ENCODE data around the gene KLHL29. TPM values are rescaled to one million over a fixed set of nuclear protein-coding genes. Genes with fewer than 3 reads are reported as not detected.

Gene KLHL29
- total RNA-seq, 4 donors from 2014 or later: 7.6 to 15.3 (median 8.4) TPM

DNA sequence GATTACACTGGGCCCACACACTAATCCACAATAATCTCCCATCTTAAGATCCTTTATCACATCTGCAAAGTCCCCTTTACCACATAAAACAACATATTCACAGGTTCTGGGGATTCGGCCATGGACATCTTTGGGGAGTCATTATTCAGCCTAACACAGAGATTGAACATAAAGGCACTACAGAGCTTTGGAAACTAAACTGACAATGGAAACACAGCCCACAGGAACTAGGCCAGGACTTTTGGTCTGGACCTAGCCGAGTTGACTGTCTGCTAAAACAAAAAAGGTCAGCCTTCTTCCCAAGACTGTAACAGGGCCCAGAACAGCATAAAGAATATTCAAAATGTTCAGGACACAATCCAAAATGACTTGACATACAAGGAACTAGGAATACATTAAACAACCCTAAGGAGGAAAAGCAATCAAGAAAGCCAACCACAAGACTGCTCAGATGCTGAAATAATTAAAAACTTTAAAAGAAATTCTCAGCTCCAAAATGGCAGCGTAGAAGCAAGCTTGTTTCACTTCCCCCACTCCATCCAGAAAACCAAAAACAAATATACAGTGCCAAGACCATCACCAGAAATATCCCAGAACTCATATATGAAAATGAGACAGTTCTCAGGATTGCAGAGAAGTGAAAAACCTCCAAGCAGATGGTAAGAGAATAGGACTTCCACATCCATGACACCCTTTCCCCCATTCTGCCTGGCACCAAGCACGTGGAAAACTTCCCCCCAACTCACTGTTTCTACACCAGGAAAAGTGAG, 334.1 kb downstream of the KLHL29 start:
- TF ChIP-seq, protein P1, sequence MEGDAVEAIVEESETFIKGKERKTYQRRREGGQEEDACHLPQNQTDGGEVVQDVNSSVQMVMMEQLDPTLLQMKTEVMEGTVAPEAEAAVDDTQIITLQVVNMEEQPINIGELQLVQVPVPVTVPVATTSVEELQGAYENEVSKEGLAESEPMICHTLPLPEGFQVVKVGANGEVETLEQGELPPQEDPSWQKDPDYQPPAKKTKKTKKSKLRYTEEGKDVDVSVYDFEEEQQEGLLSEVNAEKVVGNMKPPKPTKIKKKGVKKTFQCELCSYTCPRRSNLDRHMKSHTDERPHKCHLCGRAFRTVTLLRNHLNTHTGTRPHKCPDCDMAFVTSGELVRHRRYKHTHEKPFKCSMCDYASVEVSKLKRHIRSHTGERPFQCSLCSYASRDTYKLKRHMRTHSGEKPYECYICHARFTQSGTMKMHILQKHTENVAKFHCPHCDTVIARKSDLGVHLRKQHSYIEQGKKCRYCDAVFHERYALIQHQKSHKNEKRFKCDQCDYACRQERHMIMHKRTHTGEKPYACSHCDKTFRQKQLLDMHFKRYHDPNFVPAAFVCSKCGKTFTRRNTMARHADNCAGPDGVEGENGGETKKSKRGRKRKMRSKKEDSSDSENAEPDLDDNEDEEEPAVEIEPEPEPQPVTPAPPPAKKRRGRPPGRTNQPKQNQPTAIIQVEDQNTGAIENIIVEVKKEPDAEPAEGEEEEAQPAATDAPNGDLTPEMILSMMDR (IDR thresholded peaks at IDR 0.05; ENCODE audit: low read depth): no peak

DNA sequence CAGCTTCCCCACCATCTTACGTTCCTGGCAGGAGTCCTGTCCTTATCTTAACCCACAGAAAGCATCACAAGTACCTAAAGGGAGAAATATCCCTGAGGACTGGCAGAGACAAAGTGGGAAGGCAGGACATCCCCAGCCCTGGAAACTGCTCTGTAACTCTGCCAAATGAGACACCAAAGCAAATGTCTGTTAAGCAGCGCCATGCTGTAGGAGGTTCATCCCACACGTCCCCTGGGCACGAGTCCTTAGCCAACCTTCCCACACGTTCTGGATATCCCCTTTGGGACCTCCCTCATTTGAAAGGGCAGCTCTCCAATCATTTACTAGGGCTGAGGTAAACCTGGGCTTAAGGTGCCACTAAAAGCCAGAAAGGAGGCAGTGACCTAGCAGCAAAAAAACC, 334.7 kb downstream of the KLHL29 start:
- TF ChIP-seq, protein P1 (IDR thresholded peaks at IDR 0.05; ENCODE audit: low read depth): no peak

DNA sequence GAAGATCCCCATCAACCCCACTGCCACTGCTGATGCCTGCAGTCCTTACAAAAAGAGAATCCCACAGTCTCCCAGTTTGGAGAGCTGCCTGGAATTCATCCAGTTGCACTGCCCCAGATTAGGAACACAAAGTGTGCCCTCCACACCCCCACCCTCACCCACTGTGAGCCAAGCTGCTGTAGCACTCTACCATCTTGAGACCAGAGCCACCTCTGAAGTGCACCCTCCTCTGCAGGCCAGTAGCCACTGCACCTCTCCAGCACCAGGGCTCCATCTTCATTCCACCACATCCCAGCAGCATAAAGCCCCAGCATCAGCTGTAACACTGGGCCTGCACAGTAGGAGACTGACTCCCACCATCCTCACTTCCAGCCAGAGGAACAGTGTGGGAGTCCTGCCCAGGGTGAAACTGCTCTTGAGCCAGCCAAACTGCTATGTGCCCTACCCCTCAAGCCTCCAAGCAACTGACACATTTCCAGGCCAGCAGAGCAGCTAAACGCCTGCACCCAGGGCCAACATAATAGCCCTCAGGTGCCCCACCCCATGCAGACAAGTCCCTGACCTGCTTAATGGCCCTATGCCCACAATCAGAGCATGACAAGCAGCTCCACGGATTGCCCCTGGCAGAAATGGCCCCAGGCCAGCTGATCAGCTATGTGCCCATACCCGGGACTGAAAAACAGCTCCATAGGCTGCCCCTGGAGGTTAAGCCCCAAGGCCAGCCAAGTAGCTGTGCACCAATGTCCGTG, 335.9 kb downstream of the KLHL29 start:
- TF ChIP-seq, protein P1 (IDR thresholded peaks at IDR 0.05; ENCODE audit: low read depth): no peak

DNA sequence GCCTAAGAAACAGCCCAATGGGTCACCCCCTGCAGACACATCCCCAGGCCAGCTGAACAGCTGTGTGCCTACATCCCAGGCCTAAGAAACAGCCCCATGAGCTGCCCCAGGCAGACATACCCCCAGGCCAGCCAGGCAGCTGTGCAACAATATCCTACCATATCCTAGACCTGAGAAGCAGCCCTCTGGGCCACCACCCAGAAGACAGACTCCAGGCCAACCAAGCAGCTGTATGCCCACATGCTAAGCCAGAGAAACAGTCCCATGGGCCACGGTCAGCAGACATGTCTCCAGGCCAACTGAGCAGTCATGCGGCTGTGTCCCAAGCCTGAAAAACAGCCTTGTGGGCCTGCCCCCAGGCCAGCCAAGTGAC, 336.5 kb downstream of the KLHL29 start:
- TF ChIP-seq, protein P1 (IDR thresholded peaks at IDR 0.05; ENCODE audit: low read depth): no peak

DNA sequence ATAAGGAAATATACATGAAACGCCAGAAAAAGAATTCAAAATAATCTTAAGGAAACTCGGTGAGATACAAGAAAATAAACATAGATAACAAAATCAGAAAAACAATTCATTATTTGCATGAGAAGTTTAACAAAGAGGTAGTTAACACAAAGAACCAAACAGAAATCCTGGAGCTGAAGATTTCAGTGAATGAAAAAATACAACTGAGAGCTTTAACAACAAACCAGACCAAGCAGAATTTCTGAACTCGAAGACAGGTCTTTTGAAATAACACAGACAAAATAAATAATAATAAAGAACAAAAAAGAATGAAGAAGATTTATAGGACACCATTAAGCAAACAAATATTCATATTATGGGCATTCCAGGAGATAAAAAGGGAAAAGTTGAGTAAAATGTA, 337.3 kb downstream of the KLHL29 start:
- TF ChIP-seq, protein P1 (IDR thresholded peaks at IDR 0.05; ENCODE audit: low read depth): no peak

DNA sequence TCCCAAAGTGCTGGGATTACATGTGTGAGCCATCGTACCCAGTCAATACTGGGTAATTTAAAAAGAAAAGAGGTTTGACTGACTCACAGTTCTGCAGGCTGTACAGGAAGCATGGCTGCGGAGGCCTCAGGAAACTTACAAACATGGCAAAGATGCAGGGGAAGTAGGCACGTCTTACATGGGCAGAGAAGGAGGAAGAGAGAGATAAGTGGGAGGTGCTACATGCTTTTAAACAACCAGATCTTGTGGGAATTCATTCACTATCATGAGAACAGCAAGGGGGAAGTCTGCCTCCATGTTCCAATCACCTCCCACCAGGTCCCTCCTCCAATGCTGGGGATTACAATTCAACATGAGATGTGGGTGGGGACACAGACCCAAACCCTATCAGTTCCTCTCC, 349.4 kb downstream of the KLHL29 start:
- TF ChIP-seq, protein P1 (IDR thresholded peaks at IDR 0.05; ENCODE audit: low read depth): no peak

DNA sequence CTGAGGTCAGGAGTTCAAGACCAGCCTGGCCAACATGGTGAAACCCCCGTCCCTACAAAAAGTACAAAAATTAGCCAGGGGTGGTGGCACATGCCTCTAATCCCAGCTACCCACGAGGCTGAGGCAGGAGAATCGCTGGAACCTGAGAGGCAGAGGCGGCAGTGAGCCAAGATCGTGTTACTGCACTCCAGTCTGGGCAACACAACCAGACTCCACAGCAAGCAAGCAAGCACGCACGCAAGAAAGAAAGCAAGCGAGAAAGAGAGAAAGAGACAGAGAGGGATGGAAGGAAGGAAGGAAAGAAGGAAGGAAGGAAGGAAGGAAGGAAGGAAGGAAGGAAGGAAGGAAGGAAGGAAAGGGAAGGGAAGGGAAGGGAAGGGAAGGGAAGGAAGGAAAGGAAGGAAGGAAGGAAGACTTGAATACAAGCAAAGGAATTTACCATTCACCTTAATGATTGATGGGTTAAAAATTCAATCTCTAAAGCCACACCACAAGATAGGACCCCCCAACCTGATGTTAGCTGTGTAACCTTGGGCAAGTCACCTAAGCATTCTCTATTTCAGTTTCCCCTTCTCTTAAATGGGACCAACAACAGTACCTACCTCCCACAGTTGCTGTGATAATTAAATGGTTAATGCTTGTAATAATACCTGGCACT, 360.2 kb downstream of the KLHL29 start:
- TF ChIP-seq, protein P1 (IDR thresholded peaks at IDR 0.05; ENCODE audit: low read depth): no peak
